GM21381 (cell line): ENCODE results near the gene UNG.
A peak's percentile ranks its signal among the peaks of the same experiment; 100 is the strongest.

Experiments
- ATAC-seq: cut with Tn5 transposase; IDR thresholded peaks from one replicate; pipeline ENCODE4 v1.9.1; 2021; ENCODE audit warnings: mild to moderate bottlenecking, moderate library complexity; ENCODE audit not compliant: unreplicated experiment

The UNG gene

GRCh38 chr12:109088818-109089217 lies 8.6 kb upstream of the UNG start:
- ATAC-seq: no peak

- no peak for ATAC-seq
Measured at GRCh38 chr12:109089683-109090082, 7.7 kb upstream of the UNG start.

GRCh38 chr12:109092497-109093021 lies 4.8 kb upstream of the UNG start:
- ATAC-seq: no peak

- ATAC-seq: peak; percentile 68
Measured at GRCh38 chr12:109093022-109093918, 4.1 kb upstream of the UNG start, which contains the start of gene ALKBH2. ALKBH2 (minus strand) TSS chr12:109093472; CDS start chr12:109092786, 686 bp downstream.

- ATAC-seq: no peak
Measured at GRCh38 chr12:109097140-109097434, 310 bp upstream of the UNG start.

GRCh38 chr12:109098183-109098604 lies 797 bp downstream of the UNG start:
- ATAC-seq: peak; percentile 26

- ATAC-seq: no peak
Measured at GRCh38 chr12:109098651-109099050, 1.3 kb downstream of the UNG start.

- no peak for ATAC-seq
Measured at GRCh38 chr12:109099431-109100020, 2.1 kb downstream of the UNG start.

GRCh38 chr12:109100741-109101140 lies 3.3 kb downstream of the UNG start:
- no peak for ATAC-seq

GRCh38 chr12:109102491-109102890 lies 5.1 kb downstream of the UNG start:
- no peak for ATAC-seq

GRCh38 chr12:109105176-109105575 lies 7.8 kb downstream of the UNG start:
- ATAC-seq: no peak

- ATAC-seq: no peak
Measured at GRCh38 chr12:109109746-109110350, 12.5 kb downstream of the UNG start.

GRCh38 chr12:109110988-109111495 lies 13.6 kb downstream of the UNG start:
- ATAC-seq: peak; percentile 83

- no peak for ATAC-seq
Measured at GRCh38 chr12:109112720-109113465, 15.5 kb downstream of the UNG start.

- ATAC-seq: no peak
Measured at GRCh38 chr12:109113661-109114321, 16.4 kb downstream of the UNG start.

- no peak for ATAC-seq
Measured at GRCh38 chr12:109114644-109115043, 17.2 kb downstream of the UNG start.

- ATAC-seq: no peak
Measured at GRCh38 chr12:109115404-109115757, 18.0 kb downstream of the UNG start.

- no peak for ATAC-seq
Measured at GRCh38 chr12:109115758-109116610, 18.6 kb downstream of the UNG start, which contains the start of gene ACACB. ACACB (plus strand) TSS chr12:109116587; CDS start chr12:109139406, 22,819 bp downstream.

GRCh38 chr12:109116611-109116949 lies 19.2 kb downstream of the UNG start:
- no peak for ATAC-seq
